ENCODE results near the gene SERP2.

Gene SERP2

DNA sequence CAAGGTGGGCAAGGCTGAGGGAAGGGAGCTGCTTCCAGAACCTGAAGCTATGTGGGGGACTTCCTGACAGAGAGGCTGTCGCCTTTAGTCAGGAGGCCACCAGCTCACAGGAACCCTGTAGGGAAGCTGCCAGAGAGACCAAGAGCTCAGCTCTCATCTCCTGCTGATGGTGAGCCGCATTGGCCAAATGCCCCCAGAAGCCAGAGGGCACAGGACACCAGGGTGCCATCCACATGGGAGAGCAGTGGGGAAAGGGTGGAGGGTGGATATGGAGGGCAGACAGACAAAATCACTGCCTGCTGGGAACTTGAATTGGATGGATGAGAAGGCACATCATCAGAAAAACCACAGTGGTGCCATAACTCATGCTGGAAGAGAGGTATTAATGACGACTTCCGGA, 36.0 kb downstream of the SERP2 start:
- H3K4me3 ChIP-seq (ENCODE audit: low read depth, low read length), result no peak overlapping the region

DNA sequence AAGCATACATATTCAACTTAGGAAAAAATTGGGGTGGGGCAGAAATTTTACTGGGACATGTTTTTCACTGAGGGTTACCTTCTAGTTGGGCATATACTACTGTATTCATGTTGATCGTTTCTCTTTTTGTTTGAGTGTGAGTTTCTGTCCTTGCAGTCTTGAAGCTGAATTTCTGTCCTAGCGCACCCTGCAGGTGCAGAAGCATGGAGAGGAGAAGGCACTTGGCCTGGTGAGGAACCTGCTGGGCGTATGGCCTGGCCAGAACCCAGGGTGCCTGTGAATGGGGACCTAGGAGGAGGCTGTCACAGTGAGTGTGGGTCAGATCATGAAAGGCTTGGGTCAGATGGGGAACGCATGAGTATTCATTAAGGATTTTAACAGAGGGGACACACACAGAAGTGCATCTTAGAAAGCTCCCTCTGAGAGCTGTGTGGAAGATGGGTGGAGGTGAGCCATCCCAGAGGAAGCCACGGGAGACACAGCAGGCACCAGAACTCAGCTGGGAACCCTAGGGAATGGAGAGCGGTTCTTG, 36.8 kb downstream of the SERP2 start:
- no peak overlapping the region for H3K4me3 ChIP-seq (ENCODE audit: low read depth, low read length)

DNA sequence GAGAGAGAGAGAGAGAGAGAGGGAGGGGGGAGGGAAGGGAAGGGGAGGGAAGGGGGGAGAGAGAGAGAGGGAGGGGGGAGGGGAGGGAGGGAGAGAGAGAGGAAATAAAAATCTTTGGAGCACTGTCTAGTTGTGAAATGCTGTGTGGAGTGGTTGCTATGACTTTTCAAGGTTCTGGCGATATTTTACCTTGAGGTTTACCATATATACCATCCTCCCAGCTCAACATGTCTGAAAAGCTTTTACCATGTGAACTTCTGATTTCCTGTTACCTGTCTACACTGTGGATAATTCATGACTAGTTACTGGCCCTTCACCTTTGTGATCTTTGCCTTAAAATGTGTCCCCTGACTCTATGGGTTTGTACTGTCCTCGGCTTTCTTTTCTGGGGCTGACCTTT, 38.2 kb downstream of the SERP2 start:
- H3K4me3 ChIP-seq (ENCODE audit: low read depth, low read length), result no peak overlapping the region

DNA sequence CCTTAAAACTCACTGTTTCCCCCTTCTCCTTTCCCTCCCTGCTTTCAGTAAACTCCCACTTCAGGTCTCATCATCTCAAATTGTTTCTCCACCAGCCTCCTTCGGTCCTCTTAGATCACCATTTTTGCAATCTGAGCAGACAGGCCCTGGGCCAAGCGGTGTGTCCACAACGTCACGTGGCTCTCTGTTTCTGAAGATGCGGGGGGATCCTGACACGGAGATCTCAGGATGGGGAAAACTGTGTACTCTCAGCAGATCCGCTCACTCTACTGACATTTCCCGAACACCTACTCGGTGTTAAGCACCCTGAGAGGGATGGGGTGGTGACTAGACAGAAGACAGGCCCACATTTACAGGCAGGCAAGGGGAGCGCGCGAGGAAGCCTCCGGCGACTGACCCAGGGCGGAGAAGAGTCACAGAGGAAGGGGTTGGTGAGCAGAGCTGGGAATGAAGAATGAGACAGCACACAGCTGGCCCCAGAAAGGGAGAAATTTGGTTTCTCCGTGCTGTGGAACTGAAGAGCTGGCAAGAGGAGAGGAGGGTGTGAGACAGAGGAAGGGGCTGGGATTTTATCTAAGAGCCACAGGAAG, 38.8 kb downstream of the SERP2 start:
- no peak overlapping the region for H3K4me3 ChIP-seq (ENCODE audit: low read depth, low read length)

DNA sequence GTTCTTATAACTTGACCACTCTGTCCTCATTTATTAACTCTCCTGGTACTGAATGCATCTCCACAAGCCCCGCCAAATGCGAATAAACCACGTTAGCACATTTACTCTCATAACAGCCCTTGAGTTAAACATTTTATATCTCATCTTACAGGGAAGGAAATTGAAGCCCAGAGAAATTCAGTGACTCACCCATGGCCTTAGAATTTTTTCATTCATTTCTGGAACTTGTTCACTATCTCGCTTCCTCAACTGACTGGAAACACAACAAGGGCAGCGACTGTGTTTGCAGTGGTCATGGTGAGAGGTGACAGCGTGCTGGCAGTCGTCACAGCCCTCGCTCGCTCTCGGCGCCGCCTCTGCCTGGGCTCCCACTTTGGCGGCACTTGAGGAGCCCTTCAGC, 39.5 kb downstream of the SERP2 start:
- H3K4me3 ChIP-seq (ENCODE audit: low read depth, low read length), result no peak overlapping the region

- no peak overlapping the region for H3K4me3 ChIP-seq (ENCODE audit: low read depth, low read length)
These were observed 41.1 kb downstream of the SERP2 start for GRCh38 chr13:44414716-44415115.

GRCh38 chr13:44415815-44416214, 42.2 kb downstream of the SERP2 start:
- no peak overlapping the region for H3K4me3 ChIP-seq (ENCODE audit: low read depth, low read length)

DNA sequence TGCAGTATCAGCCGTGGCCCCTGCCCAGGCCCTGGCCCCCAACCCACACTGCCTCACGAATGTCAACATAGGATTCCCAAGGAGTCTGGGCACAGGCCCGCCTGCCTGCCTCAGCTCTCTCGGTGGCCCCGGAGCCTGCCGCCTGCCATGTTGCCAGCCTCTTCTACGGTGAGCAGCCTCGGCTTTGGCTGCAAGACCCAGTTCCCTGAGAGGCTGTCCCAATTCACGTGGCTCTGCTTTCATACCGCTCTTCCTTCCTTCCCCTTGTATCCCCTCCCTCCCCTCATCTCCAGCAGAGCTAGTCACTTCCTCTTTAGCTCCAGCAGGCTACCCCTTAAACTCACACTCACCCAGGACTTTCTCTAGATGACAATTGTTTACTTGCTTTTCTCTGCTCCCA, 42.7 kb downstream of the SERP2 start:
- no peak overlapping the region for H3K4me3 ChIP-seq (ENCODE audit: low read depth, low read length)

GRCh38 chr13:44416744-44417143, 43.1 kb downstream of the SERP2 start:
- H3K4me3 ChIP-seq (ENCODE audit: low read depth, low read length), result no peak overlapping the region

DNA sequence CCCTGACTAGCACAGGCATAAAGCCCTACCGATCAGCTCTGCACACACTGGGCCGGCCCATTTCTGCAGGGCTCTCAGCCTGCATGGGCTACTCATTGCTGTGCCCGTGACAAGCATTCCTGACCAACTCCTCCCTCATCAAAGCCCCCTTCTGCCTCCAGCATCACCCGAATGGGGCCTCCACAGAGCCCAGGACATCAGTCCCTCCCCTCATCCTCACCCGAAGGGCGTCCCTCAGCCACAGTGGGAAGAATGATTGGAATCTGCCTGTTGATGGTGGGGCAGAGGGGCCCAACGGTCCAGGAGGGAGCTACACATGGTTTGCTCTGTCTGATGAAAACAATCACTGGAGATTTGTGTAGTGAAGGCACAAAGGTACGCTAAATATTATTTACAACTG, 43.8 kb downstream of the SERP2 start:
- no peak overlapping the region for H3K4me3 ChIP-seq (ENCODE audit: low read depth, low read length)

GRCh38 chr13:44417876-44418275, 44.3 kb downstream of the SERP2 start:
- H3K4me3 ChIP-seq (ENCODE audit: low read depth, low read length), result no peak overlapping the region

GRCh38 chr13:44420376-44421220, 47.0 kb downstream of the SERP2 start:
- no peak overlapping the region for H3K4me3 ChIP-seq (ENCODE audit: low read depth, low read length)

DNA sequence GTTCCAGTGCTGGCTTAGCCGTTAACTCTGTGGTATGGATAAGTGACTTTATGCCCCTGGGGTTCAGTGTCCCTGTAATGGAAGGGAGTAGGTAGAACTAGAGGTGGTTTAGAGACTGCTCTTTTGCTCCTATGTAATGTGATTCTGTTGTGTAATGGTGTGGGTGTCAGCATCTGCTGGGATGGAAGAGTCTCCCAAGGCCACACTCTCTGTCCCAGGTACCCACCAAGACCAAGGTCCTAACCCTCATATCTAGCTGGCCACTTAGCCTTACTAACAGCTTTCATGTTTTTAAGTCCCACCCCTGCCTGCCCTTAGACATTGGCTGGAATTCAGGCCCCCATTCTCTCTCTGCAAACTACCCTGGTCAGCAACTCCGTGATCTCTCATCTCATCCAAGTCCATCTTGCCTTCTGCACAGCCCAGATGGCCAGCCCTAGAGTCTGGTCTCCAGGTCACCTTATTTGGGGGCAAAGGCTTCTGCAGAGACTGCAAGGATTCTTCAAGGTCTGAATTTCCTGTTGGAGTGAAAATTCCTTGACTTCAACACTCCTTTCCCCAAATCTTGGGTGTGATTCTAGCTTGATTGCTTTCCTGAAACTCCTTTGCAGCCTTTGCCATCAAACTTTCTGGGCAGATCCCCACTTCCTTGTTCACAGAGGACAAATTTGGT, 48.4 kb downstream of the SERP2 start:
- no peak overlapping the region for H3K4me3 ChIP-seq (ENCODE audit: low read depth, low read length)

GRCh38 chr13:44422755-44423643, 49.4 kb downstream of the SERP2 start:
- H3K4me3 ChIP-seq (ENCODE audit: low read depth, low read length), result no peak overlapping the region

DNA sequence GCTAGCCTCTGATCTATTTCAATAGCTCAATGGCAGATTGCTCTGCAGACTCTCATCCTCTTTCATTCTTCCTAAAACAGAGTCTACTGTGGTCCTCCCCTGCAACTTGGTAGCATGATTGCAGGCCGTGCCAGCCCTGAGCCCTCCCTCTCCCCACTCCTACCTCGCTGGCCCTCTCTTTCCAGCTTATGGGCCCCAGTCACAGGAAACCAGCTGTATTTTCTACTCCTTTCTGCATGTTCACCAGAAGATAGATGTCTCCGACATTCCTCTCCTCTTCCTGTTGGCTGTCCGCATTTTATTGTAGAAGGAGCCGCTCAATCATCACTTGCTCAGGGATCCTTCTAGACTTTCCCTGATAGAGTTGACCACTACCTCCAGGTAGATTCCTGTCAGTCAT, 50.2 kb downstream of the SERP2 start:
- no peak overlapping the region for H3K4me3 ChIP-seq (ENCODE audit: low read depth, low read length)

DNA sequence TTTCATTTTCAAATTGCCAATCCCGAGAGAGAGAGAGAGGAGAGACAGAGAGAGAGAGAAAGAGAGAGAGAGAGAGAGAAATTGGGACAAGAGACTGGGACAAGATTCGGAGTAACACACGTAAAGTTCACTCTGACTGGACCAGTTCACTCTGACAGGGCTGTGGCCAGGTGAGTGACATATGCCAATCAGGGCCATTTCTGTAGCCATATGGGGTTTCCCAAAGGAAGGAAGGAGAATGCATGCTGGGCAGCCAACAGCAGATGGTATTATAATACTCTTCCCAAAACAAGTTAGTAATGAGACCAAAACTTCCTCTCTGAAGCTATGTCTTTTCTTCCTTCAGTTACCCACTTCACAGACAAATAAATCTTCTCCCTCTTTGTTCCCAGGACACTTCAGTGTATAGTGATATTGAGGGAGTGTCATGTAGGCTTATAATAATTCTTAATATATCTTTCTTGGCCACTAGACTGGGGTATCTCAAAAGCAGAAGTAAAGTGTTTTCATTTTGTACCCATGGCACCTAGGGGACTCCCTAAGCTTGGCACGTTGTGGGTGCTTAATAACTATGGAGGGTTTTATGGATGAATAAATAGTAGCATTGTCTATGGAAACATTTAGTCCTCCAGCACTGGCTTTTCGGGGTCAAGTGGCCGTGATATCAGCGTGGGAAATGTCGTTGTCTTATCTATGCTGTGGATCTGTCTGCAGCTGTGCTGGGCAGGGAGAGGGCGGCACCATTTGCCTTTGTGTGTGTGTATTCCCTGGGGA, 51.6 kb downstream of the SERP2 start:
- no peak overlapping the region for H3K4me3 ChIP-seq (ENCODE audit: low read depth, low read length)

DNA sequence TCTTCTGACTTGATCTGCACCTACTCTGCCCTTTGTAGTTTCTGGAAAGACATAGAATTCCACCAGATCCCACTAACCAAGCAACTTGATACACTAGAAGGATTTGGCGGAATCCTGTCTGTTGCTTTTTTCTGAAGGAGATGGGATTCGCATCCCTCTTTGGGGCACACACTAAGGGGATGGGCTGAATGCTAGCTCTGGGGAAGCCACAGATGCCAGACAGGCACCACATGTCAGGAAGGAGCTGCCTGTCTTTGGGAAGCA, 52.1 kb downstream of the SERP2 start:
- H3K4me3 ChIP-seq (ENCODE audit: low read depth, low read length), result no peak overlapping the region

DNA sequence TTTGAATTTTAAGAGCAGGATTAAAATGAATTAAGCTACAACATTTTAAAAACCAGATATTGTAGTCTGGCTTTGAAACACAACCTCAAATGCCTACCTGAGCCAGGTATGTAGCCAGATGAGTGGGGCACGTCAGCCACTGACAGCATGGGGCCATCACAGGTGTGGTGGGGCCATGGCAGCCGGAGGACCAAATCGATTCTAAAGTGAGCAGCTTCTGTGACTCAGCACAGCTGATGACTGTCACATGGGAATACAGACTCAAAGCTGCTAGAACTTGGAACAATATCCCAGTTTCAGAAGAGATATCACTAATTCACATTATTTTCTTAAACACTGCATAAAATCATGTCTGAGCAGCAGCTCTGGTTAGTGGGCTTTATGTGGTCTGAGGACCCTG, 52.8 kb downstream of the SERP2 start:
- H3K4me3 ChIP-seq (ENCODE audit: low read depth, low read length), result no peak overlapping the region

DNA sequence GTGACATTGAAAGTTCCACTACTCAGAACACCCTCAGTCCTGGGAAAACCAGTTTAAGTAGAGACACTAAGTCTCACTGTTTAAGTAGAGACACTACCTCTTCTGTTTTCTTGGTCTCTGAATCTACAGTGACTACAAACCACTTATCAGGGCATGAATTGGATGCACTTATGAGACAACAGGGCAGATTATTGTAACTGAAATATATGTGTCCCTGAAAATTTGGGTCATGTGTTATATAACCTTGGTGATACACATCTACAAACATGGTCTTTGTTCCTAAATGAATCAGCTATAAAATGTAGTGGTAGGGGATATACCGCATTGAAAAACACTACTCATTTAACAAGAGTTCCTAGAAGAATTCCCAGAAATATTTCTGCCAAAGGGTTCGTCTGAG, 55.7 kb downstream of the SERP2 start:
- H3K4me3 ChIP-seq (ENCODE audit: low read depth, low read length), result no peak overlapping the region

GRCh38 chr13:44431150-44431549, 57.5 kb downstream of the SERP2 start:
- no peak overlapping the region for H3K4me3 ChIP-seq (ENCODE audit: low read depth, low read length)

Data from iPS-11a (cell line).